ENCODE measurements around the gene EVI5.

DNA sequence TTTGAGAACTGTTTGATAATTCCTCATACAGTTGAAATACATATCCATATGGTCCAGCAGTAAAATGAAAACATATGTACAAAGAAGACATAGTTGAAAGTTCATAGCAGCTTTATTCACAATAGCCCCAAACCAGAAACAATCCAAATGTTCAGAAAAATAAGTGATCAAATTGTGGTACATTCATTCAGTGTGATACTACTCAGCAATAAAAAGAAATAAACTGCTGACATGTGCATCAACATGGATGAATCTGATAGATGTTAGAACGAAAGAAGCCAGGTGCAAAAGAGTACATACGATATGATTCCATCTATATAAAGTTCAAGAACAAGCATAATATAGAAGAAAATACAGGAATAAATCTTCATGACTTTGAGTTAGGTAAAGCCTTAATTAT, 77.2 kb downstream of the EVI5 start:
- no peak for TF ChIP-seq GATA2 (IDR thresholded peaks at IDR 0.05; ENCODE audit: low read depth, low read length)
- no peak for TF ChIP-seq GATA3 (IDR thresholded peaks at IDR 0.05; ENCODE audit: low read depth, low read length)

Data from SH-SY5Y (cell line).